Stomach smooth muscle (tissue), 2 donors: Measurements from ENCODE around the gene ATRAID.
A peak's percentile ranks its signal among the peaks of the same experiment; 100 is the strongest.

Source experiments
- H3K27ac ChIP-seq: one replicate; pipeline ENCODE4 v1.7.0; 2013; ENCODE audit warnings: mild to moderate bottlenecking, low read length, inconsistent platforms
- H3K27me3 ChIP-seq, 2 donors: one replicate each; pipeline ENCODE4 v1.7.0; 2013; ENCODE audit warnings: low read length in 2 of 2; ENCODE audit not compliant: insufficient read depth in 2 of 2, control insufficient read depth in 1 of 2
- H3K36me3 ChIP-seq, 2 donors: one replicate each; pipeline ENCODE4 v1.7.0; 2013; ENCODE audit warnings: low read length in 2 of 2; ENCODE audit not compliant: control insufficient read depth in 2 of 2, insufficient read depth in 2 of 2
- H3K4me1 ChIP-seq: one replicate; pipeline ENCODE4 v1.7.0; 2013; ENCODE audit warnings: low read length; ENCODE audit not compliant: control insufficient read depth, insufficient read depth
- H3K4me3 ChIP-seq, 2 donors: one replicate each; pipeline ENCODE4 v1.7.0; 2013; ENCODE audit warnings: low read length in 2 of 2
- H3K9ac ChIP-seq, 2 donors: one replicate each; pipeline ENCODE4 v1.7.0; 2013; ENCODE audit warnings: low read length in 2 of 2, mild to moderate bottlenecking in 1 of 2
- H3K9me3 ChIP-seq, 2 donors: one replicate each; pipeline ENCODE4 v1.7.0; 2013; ENCODE audit warnings: low read length in 2 of 2; ENCODE audit not compliant: control insufficient read depth in 2 of 2
- donor health status: healthy.
- donor health status: Pancreatic carcinoma.

Gene ATRAID

GRCh38 chr2:27211241-27211942 lies 449 bp upstream of the ATRAID start:
- Histone ChIP-seq H3K27me3 (no peaks in the 10 kb centered on the region), H3K36me3 (peaks cover 12 to 13% of the 10 kb centered on the region in 2 donors), H3K4me3 (peak overlapping the region; percentile 65 to 93), H3K27ac (peak overlapping the region; percentile 31), H3K9ac (peak overlapping the region; percentile 78 to 99), H3K4me1 (peaks cover 15% of the 10 kb centered on the region), H3K9me3 (no peaks in the 10 kb centered on the region)

GRCh38 chr2:27212626-27213471 lies 1.0 kb downstream of the ATRAID start:
- H3K27me3 ChIP-seq, result no peaks in the 10 kb centered on the region
- peak overlapping the region; percentile 98 to 99 for H3K9ac ChIP-seq
- peak overlapping the region; percentile 93 to 98 for H3K4me3 ChIP-seq
- H3K4me1 ChIP-seq, result peaks cover 26% of the 10 kb centered on the region
- no peaks in the 10 kb centered on the region for H3K9me3 ChIP-seq
- peak overlapping the region; percentile 96 for H3K27ac ChIP-seq
- peaks cover under 1 to 3% of the 10 kb centered on the region in 2 donors for H3K36me3 ChIP-seq

GRCh38 chr2:27214941-27215340 lies 3.1 kb downstream of the ATRAID start:
- no peak overlapping the region for H3K4me3 ChIP-seq
- no peak overlapping the region for H3K27ac ChIP-seq
- H3K9ac ChIP-seq, result no peak overlapping the region
- H3K4me1 ChIP-seq, result peaks cover 30% of the 10 kb centered on the region
- no peaks in the 10 kb centered on the region for H3K27me3 ChIP-seq
- H3K9me3 ChIP-seq, result no peaks in the 10 kb centered on the region
- peaks cover 0 to 3% of the 10 kb centered on the region in 2 donors for H3K36me3 ChIP-seq

- Histone ChIP-seq H3K4me1 (peaks cover 23% of the 10 kb centered on the region), H3K27me3 (no peaks in the 10 kb centered on the region), H3K9ac (peak overlapping the region; percentile 62 to 72), H3K27ac (no peak overlapping the region), H3K36me3 (peaks cover 2 to 8% of the 10 kb centered on the region in 2 donors), H3K4me3 (peak overlapping the region; percentile 83 to 86), H3K9me3 (no peaks in the 10 kb centered on the region)
Measured at GRCh38 chr2:27216416-27217137, 4.7 kb downstream of the ATRAID start.

GRCh38 chr2:27217173-27218121 lies 5.6 kb downstream of the ATRAID start, which contains the start of gene CAD:
Gene CAD, plus strand, starts transcription at chr2:27217369. Its CDS starts 183 bp downstream, at chr2:27217552.
- Histone ChIP-seq H3K9me3 (no peaks in the 10 kb centered on the region), H3K4me1 (peaks cover 23% of the 10 kb centered on the region), H3K9ac (peak within 1 kb of the TSS; percentile 69 to 72), H3K27me3 (no peaks in the 10 kb centered on the region), H3K27ac (peak within 1 kb of the TSS; percentile 62), H3K4me3 (peak within 1 kb of the TSS; percentile 83 to 86), H3K36me3 (peaks cover 7 to 10% of the 10 kb centered on the region in 2 donors)

- H3K9ac ChIP-seq, result no peak overlapping the region
- peaks cover 13 to 15% of the 10 kb centered on the region in 2 donors for H3K36me3 ChIP-seq
- H3K27ac ChIP-seq, result no peak overlapping the region
- H3K4me1 ChIP-seq, result peaks cover 16% of the 10 kb centered on the region
- H3K9me3 ChIP-seq, result no peaks in the 10 kb centered on the region
- H3K4me3 ChIP-seq, result no peak overlapping the region
- H3K27me3 ChIP-seq, result no peaks in the 10 kb centered on the region
Measured at GRCh38 chr2:27218614-27219013, 6.8 kb downstream of the ATRAID start.

GRCh38 chr2:27219091-27219490 lies 7.2 kb downstream of the ATRAID start:
- Histone ChIP-seq H3K4me3 (no peak overlapping the region), H3K36me3 (peaks cover 13 to 19% of the 10 kb centered on the region in 2 donors), H3K27ac (no peak overlapping the region), H3K9me3 (no peaks in the 10 kb centered on the region), H3K9ac (no peak overlapping the region), H3K4me1 (peaks cover 16% of the 10 kb centered on the region), H3K27me3 (no peaks in the 10 kb centered on the region)

- Histone ChIP-seq H3K9me3 (no peaks in the 10 kb centered on the region), H3K4me3 (no peak overlapping the region), H3K4me1 (peaks cover 16% of the 10 kb centered on the region), H3K27me3 (no peaks in the 10 kb centered on the region), H3K9ac (no peak overlapping the region), H3K27ac (no peak overlapping the region), H3K36me3 (peaks cover 17 to 28% of the 10 kb centered on the region in 2 donors)
Measured at GRCh38 chr2:27220091-27220490, 8.2 kb downstream of the ATRAID start.

GRCh38 chr2:27221166-27221565 lies 9.3 kb downstream of the ATRAID start:
- Histone ChIP-seq H3K4me3 (no peak overlapping the region), H3K36me3 (peaks cover 21 to 36% of the 10 kb centered on the region in 2 donors), H3K27me3 (no peaks in the 10 kb centered on the region), H3K9ac (no peak overlapping the region), H3K27ac (no peak overlapping the region), H3K9me3 (no peaks in the 10 kb centered on the region), H3K4me1 (peaks cover 16% of the 10 kb centered on the region)
